WI38 (cell line): ENCODE results near the gene STAM.

ENCODE experiments used
- H3K4me3 ChIP-seq: 2 replicates; pipeline ENCODE4 v1.5.1; 2011; ENCODE audit warnings: low read depth, mild to moderate bottlenecking, control low read depth, low read length
- TF ChIP-seq, protein P1 (sequence below): IDR thresholded peaks from 2 replicates; pipeline ENCODE4 v1.5.1; 2012; ENCODE audit warnings: low read depth, mild to moderate bottlenecking, control low read depth, low read length

Gene STAM

DNA sequence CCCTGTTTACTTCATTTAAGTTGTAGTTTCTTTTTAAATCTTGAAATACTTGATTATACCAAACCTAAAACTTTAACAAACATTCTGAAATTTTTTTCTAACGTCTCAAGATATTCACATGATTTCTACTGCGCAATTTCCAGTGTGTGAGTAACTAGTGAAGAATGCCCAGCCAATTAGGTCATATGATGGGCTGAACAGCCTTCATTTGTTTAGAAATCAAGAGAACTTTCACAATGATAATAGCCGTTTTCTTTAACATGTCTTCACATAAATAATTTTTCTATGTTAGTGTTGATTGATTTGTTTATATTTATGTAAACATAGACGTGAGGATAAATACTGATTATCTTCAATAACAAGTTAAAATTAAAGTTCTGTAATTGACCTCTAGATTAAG, 21.8 kb downstream of the STAM start:
- TF ChIP-seq, protein P1, sequence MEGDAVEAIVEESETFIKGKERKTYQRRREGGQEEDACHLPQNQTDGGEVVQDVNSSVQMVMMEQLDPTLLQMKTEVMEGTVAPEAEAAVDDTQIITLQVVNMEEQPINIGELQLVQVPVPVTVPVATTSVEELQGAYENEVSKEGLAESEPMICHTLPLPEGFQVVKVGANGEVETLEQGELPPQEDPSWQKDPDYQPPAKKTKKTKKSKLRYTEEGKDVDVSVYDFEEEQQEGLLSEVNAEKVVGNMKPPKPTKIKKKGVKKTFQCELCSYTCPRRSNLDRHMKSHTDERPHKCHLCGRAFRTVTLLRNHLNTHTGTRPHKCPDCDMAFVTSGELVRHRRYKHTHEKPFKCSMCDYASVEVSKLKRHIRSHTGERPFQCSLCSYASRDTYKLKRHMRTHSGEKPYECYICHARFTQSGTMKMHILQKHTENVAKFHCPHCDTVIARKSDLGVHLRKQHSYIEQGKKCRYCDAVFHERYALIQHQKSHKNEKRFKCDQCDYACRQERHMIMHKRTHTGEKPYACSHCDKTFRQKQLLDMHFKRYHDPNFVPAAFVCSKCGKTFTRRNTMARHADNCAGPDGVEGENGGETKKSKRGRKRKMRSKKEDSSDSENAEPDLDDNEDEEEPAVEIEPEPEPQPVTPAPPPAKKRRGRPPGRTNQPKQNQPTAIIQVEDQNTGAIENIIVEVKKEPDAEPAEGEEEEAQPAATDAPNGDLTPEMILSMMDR = no peak
- H3K4me3 ChIP-seq = no peak overlapping the region

DNA sequence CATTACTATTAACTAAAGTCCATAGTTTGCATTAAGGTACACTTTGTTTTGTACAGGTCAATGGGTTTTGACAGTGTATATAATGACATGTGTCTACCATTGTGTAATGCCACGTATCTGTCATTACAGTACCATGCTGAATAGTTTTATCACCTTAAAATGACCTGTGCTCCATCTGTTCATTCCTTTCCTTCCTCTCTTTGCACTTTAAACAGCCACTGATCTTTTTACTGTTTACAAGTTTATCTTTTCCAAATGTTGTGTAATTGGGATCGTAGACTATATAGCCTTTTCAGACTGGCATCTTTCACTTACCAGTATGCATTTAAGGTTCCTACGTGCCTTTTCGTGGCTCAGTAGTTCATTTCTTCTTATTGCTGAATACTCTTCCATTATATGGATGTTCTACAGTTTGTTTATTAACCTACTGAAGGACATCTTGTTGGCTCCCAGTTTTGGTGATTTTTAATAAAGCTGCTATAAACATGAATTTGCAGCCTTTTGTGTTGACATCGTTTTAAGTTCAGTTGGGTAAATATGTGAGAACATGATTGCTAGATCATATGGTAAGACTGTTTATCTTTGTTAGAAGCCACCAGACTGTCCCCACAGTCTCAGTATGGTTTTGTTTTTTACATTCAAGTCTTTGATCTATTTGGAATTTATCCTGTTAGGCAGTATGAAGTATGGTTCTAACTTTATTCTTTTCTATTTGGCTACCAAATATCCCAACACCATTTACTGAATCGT, 24.7 kb downstream of the STAM start:
- TF ChIP-seq, protein P1 = no peak
- H3K4me3 ChIP-seq = no peak overlapping the region

DNA sequence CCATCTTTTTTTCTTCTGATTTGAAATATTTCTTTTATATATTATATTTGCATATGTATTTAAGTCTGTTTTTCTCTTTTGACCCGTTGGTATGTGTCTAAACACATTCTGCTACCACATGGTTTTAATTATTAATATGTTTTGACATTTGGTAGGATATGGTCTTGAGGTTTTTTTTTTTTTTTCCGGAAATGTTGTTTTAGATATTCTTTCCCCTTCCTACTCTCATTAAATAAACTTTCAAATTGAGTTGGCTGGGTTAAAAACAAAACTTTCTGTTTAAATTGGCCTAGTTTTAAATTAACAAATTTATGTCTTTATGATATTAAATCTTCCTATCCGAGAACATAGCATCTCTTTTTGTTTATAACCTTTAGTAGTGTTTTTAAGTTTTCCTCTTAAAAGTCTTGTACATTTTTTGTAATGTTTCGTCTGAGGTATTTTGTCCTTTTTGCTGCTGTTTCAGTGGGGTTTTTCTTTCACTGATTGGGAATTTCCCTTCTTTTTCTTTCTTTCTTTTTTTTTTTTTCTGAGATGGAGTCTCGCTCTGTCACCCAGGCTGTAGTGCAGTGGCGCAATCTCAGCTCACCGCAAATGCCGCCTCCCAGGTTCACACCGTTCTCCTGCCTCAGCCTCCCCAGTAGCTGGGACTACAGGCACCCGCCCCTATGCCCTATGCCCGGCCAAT, 25.4 kb downstream of the STAM start:
- TF ChIP-seq, protein P1 = no peak
- H3K4me3 ChIP-seq = no peak overlapping the region

DNA sequence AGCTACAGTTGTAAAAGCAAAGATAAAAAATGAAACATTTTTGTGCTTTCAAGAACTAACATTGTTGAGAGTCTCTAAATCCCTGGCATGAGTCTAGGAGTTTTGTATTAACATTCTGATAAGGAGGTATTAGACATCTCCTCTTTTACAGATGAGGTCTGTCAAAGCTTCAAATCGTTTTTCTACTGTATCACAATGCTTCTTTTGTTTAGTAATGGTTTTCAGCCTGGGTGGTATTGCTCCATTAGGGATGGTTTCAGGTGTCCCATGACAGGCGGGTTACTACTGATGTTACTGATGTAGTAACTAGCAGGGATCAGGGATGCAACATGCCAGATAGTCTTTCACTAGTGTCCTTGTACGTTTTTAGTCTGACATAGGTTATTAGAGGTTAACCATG, 27.4 kb downstream of the STAM start:
- H3K4me3 ChIP-seq = no peak overlapping the region
- TF ChIP-seq, protein P1 = no peak

DNA sequence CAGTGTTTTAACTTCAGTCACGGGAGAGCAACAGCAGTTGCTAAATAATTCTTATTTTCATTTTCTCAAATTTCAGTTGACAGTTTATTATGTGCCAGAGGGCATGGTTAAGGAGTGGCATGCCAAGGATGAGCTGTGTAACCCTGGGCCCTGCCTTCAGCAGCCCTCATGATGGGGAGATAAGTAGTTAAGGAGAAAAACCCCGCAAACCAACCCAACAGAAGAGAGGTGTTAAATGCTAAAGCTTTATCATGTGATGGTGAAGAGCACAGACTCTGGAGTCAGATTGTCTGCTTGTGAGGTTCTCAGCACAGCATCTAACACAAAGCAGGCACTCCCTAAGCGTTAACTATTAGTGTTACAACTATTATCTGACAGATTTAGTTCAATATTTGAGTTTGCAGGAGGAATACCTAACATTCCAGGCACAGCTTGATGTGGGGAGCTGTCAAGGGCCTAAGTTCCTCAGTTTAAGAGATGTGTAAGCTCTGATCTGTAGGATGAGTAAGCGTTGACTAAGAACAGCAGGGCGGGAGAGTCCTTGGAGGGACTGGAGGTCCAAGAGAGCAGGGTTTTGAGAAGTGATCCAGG, 29.6 kb downstream of the STAM start:
- peak overlapping the region; percentile 19; the same call in 1 of the 2 replicates for H3K4me3 ChIP-seq
- TF ChIP-seq, protein P1 = no peak

DNA sequence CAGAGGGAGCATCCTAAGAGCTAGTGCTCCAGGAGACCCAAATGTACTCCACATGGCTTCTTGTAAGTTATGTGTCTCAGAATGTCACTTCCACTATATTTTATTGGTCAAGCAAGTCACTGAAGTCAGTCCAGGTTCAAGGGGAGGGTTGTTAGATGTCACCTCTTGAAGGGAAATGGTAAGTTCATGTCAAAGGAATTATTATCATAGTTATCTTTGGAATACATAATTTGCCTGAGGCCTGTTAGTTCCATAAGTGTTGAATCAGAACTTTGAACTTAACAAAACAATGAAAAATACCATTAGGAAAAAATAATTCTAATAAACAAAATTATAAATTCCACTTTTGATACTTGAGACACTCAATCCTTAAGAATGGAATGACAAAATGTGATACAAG, 30.6 kb downstream of the STAM start:
- TF ChIP-seq, protein P1 = no peak
- H3K4me3 ChIP-seq = no peak overlapping the region

DNA sequence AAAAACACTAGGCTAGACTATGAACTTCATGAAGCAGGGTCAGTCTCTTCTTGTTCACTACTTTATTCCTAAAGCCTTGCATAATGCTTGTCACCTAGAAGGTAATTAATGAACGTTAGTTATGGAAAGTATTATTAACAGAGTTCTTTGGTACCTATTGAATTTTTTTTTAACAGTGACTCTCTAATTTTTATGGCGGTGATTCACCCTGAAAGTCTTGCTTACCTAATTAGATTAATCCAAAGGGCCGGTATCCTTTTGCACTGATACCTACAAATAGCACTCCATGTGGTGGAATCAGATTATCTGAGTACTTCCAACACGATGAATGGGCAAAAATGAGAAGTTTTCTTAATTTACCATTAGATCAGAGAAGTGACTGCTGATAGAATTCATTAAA, 31.7 kb downstream of the STAM start:
- TF ChIP-seq, protein P1 = no peak
- H3K4me3 ChIP-seq = no peak overlapping the region
